ENCODE results near the gene CCDC170.

DNA sequence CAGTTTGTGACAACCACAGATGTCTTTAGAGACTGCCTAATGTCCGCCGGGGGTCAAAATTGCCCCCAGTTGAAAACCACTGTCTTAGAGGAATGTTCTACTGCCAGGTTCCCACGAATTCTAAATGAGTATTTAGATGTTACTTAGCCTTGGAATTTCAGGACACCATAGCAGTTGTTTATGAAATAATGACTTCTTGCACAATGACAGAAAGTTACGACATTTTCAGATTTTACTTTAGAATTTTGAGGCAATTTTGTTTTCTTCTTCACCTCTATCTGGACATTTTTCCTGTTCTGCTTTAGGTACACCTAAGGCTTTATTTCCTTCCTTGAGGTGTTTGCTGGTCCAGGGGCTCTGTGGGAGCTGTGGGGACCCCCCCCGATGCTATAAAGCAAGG lies 83.4 kb downstream of the CCDC170 start:
- TF ChIP-seq CTCF (IDR thresholded peaks at IDR 0.05) (no peak), POLR2A (IDR thresholded peaks at IDR 0.05) (no peak)

Data from lower leg skin (tissue), 3 donors.